Gastrocnemius medialis (tissue), 4 donors: ENCODE data around the gene SPACA4.

Experiments
- POLR2A ChIP-seq, 2 donors: fragments of 450-650 bp; IDR thresholded peaks; one replicate each; pipeline ENCODE4 v1.6.1; 2017; ENCODE audit warnings: antibody characterized with exemption in 2 of 2, mild to moderate bottlenecking in 2 of 2, moderate library complexity in 2 of 2
- TF ChIP-seq, protein P1 (sequence below), 5 experiments: fragments of 450-650 bp in 3 of 5; fragments of 200-600 bp in 2 of 5; sonication (generic) in 2 of 5; IDR thresholded peaks in 4 of 5; conservative IDR thresholded peaks in 1 of 5; 1 replicate in 4 of 5; 2 replicates in 1 of 5; pipeline ENCODE4 v1.5.1; 2016 to 2019; ENCODE audit warnings: antibody characterized with exemption in 5 of 5, mild to moderate bottlenecking in 3 of 5, moderate library complexity in 3 of 5

DNA sequence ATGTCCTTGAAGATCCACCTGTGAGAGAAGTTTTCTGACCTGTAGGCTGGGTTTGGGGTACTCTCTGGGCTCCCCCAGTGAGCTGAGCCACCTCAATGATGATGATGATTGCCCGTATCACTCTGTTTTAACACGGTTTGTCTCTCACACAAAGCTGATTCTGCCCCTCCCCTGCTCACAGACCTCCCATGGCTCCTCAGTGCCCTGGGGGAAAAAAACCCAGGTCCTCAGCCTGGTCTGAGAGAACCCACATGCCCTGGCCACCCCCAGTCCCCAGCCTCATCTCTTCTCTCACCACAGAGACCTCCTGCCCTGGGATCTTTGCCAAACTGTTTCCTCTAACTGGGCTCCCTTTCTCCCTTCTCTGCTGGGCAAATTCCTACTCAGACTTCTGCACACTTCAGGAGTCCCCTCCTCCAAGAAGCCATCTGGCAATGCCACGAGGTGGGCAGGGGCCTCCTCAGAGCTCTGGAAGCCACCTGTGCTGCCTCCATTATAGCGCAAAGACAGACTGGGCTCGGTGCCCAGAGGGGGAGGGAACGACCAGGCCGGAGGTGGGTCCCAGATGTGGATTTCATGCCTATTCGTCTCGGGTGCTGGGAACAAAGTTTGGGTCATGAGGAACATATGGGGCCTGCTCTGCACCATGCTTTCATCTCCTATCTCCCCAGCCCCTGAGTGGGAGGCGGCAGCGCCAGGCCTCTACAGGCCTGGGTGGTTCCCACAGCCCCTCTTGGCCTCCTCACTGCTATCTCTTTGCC, 47.9 kb downstream of the SPACA4 start:
- TF ChIP-seq, protein P1, sequence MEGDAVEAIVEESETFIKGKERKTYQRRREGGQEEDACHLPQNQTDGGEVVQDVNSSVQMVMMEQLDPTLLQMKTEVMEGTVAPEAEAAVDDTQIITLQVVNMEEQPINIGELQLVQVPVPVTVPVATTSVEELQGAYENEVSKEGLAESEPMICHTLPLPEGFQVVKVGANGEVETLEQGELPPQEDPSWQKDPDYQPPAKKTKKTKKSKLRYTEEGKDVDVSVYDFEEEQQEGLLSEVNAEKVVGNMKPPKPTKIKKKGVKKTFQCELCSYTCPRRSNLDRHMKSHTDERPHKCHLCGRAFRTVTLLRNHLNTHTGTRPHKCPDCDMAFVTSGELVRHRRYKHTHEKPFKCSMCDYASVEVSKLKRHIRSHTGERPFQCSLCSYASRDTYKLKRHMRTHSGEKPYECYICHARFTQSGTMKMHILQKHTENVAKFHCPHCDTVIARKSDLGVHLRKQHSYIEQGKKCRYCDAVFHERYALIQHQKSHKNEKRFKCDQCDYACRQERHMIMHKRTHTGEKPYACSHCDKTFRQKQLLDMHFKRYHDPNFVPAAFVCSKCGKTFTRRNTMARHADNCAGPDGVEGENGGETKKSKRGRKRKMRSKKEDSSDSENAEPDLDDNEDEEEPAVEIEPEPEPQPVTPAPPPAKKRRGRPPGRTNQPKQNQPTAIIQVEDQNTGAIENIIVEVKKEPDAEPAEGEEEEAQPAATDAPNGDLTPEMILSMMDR (IDR thresholded peaks at IDR 0.05 in 4 of 5, conservative IDR thresholded peaks at IDR 0.05 in 1 of 5), result no peak
- no peak for TF ChIP-seq POLR2A (IDR thresholded peaks at IDR 0.05)
